ENCODE measurements around the gene MAP4K4. TPM values are rescaled to one million over a fixed set of nuclear protein-coding genes. Genes with fewer than 3 reads are reported as not detected.

Gene MAP4K4
- polyA plus RNA-seq, 1 donor (not counting 4 experiments of a cell fraction or from before 2014, with no cell fraction given), result 84.1 TPM

- Histone ChIP-seq H3K4me2 (ENCODE audit: control insufficient read depth, extremely low read depth, insufficient read depth, low read depth, low read length) (no peak overlapping the region), H3K79me2 (ENCODE audit: control insufficient read depth, insufficient read depth, low read length) (peaks cover 87% of the 10 kb centered on the region), H4K20me1 (ENCODE audit: control insufficient read depth, extremely low read depth, insufficient read depth, low read length) (peaks cover 2% of the 10 kb centered on the region), H3K27ac (ENCODE audit: control insufficient read depth, insufficient read depth, low read length) (no peak overlapping the region), H3K9me3 (ENCODE audit: control insufficient read depth, low read depth, low read length) (no peaks in the 10 kb centered on the region), H3K4me3 (ENCODE audit: control insufficient read depth in 2 of 3, extremely low read depth in 1 of 3, insufficient read depth in 2 of 3, low read depth in 1 of 3, low read length in 3 of 3) (no peak overlapping the region), H3K4me1 (ENCODE audit: control insufficient read depth, extremely low read depth, insufficient read depth, low read length) (peaks cover 32% of the 10 kb centered on the region), H3K9me1 (ENCODE audit: control insufficient read depth, extremely low read depth, insufficient read depth, low read length) (no peaks in the 10 kb centered on the region), H3K9ac (ENCODE audit: control insufficient read depth, extremely low read depth, insufficient read depth, low read length) (no peak overlapping the region), H3K36me3 (ENCODE audit: control insufficient read depth in 2 of 2, extremely low read depth in 1 of 2, insufficient read depth in 2 of 2, low read length in 2 of 2) (peaks cover 0 to 4% of the 10 kb centered on the region in 2 experiments), H3K27me3 (ENCODE audit: control insufficient read depth, extremely low read depth, insufficient read depth, low read length) (no peaks in the 10 kb centered on the region), H2AFZ (ENCODE audit: control insufficient read depth, low read length) (no peak overlapping the region)
- dilution Hi-C loops (cut with MboI; ENCODE audit: extremely low pct_ligation_motif_present, low sequenced_read_pairs), result no loop called here
- FAIRE-seq (no peak), DNase-seq (ENCODE audit: low read depth, low spot score) (no peak)
- TF ChIP-seq EZH2 (IDR thresholded peaks at IDR 0.05; ENCODE audit: low read length), result no peak
- TF ChIP-seq CTCF (optimal IDR thresholded peaks at IDR 0.05 in 1 of 3, IDR thresholded peaks at IDR 0.05 in 1 of 3, conservative IDR thresholded peaks at IDR 0.05 in 1 of 3; ENCODE audit: extremely low read depth in 1 of 3, insufficient read depth in 2 of 3, low read length in 3 of 3), result no peak
These were observed 117.2 kb downstream of the MAP4K4 start for GRCh38 chr2:101814752-101815151.

DNA sequence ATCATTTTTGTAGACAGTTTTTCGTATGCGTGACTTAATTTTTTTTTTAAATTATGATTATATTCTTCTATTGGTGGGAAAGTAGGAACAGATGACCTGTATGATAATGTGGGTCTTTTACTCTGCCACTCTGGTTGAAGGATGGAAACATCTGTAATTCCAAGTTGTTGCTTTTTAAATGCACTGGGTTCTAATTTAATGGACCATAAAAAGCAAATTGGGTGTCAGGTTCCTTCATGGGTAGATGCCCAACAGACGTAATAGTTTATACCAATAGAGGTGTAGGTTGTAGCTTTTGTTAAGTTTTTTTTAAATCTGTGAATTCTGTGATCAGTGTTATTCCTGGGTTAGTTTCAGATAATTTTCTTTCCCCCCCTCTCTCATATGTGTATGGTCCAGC is 117.6 kb downstream of the MAP4K4 start:
- H3K4me3 ChIP-seq (ENCODE audit: control insufficient read depth in 2 of 3, extremely low read depth in 1 of 3, insufficient read depth in 2 of 3, low read depth in 1 of 3, low read length in 3 of 3), result no peak overlapping the region
- H3K27ac ChIP-seq (ENCODE audit: control insufficient read depth, insufficient read depth, low read length), result no peak overlapping the region
- H3K79me2 ChIP-seq (ENCODE audit: control insufficient read depth, insufficient read depth, low read length), result peaks cover 88% of the 10 kb centered on the region
- no peaks in the 10 kb centered on the region for H3K9me1 ChIP-seq (ENCODE audit: control insufficient read depth, extremely low read depth, insufficient read depth, low read length)
- FAIRE-seq (no peak), DNase-seq (ENCODE audit: low read depth, low spot score) (no peak)
- no peaks in the 10 kb centered on the region for H3K27me3 ChIP-seq (ENCODE audit: control insufficient read depth, extremely low read depth, insufficient read depth, low read length)
- H3K9me3 ChIP-seq (ENCODE audit: control insufficient read depth, low read depth, low read length), result no peaks in the 10 kb centered on the region
- H4K20me1 ChIP-seq (ENCODE audit: control insufficient read depth, extremely low read depth, insufficient read depth, low read length), result peaks cover 2% of the 10 kb centered on the region
- TF ChIP-seq EZH2 (IDR thresholded peaks at IDR 0.05; ENCODE audit: low read length) (no peak), CTCF (optimal IDR thresholded peaks at IDR 0.05 in 1 of 3, IDR thresholded peaks at IDR 0.05 in 1 of 3, conservative IDR thresholded peaks at IDR 0.05 in 1 of 3; ENCODE audit: extremely low read depth in 1 of 3, insufficient read depth in 2 of 3, low read length in 3 of 3) (no peak)
- no peak overlapping the region for H3K9ac ChIP-seq (ENCODE audit: control insufficient read depth, extremely low read depth, insufficient read depth, low read length)
- dilution Hi-C loops (cut with MboI; ENCODE audit: extremely low pct_ligation_motif_present, low sequenced_read_pairs), result no loop called here
- no peak overlapping the region for H3K4me2 ChIP-seq (ENCODE audit: control insufficient read depth, extremely low read depth, insufficient read depth, low read depth, low read length)
- H2AFZ ChIP-seq (ENCODE audit: control insufficient read depth, low read length), result no peak overlapping the region
- peaks cover 0 to 4% of the 10 kb centered on the region in 2 experiments for H3K36me3 ChIP-seq (ENCODE audit: control insufficient read depth in 2 of 2, extremely low read depth in 1 of 2, insufficient read depth in 2 of 2, low read length in 2 of 2)
- peaks cover 36% of the 10 kb centered on the region for H3K4me1 ChIP-seq (ENCODE audit: control insufficient read depth, extremely low read depth, insufficient read depth, low read length)
